SK-N-SH treated with all-trans-retinoic acid at 6 μM for 48 hours (cell line): ENCODE results near the gene DCAF15.

Experiments
- ATAC-seq: fragments of 200-7000 bp; cut with Tn5 transposase; 3 replicates; pipeline ENCODE4 v1.9.1; 2020; ENCODE audit warnings: mild to moderate bottlenecking, moderate library complexity
- ARNTL ChIP-seq: fragments of 450-650 bp; formaldehyde crosslinking; IDR thresholded peaks from 2 replicates; pipeline ENCODE4 v1.5.0; 2020; ENCODE audit warnings: low read depth, mild to moderate bottlenecking, moderate library complexity, borderline replicate concordance
- BACH2 ChIP-seq: fragments of 250-450 bp; sonication (Bioruptor Pico); IDR thresholded peaks from 2 replicates; pipeline ENCODE4 v1.9.0; 2021; ENCODE audit warnings: mild to moderate bottlenecking, borderline replicate concordance
- CREB5 ChIP-seq: fragments of 250-450 bp; sonication (Bioruptor Pico); IDR thresholded peaks from 2 replicates; pipeline ENCODE4 v1.5.1; 2020; ENCODE audit warnings: low read depth, mild to moderate bottlenecking, moderate library complexity
- CSDC2 ChIP-seq: fragments of 250-450 bp; sonication (Bioruptor Pico); IDR thresholded peaks from 2 replicates; pipeline ENCODE4 v1.5.0; 2020; ENCODE audit warnings: mild to moderate bottlenecking, moderate library complexity
- ESRRG ChIP-seq: fragments of 250-450 bp; sonication (Bioruptor Pico); IDR thresholded peaks from 2 replicates; pipeline ENCODE4 v1.6.1; 2021; ENCODE audit warnings: mild to moderate bottlenecking
- GLIS3 ChIP-seq: fragments of 250-450 bp; sonication (Bioruptor Pico); IDR thresholded peaks from 2 replicates; pipeline ENCODE4 v1.5.0; 2020; ENCODE audit warnings: mild to moderate bottlenecking, moderate library complexity
- ISL1 ChIP-seq: fragments of 250-450 bp; sonication (Bioruptor Pico); IDR thresholded peaks from 2 replicates; pipeline ENCODE4 v2.1.2; 2022; ENCODE audit warnings: mild to moderate bottlenecking, moderate library complexity
- OSR1 ChIP-seq: fragments of 250-450 bp; sonication (Bioruptor Pico); IDR thresholded peaks from 2 replicates; pipeline ENCODE4 v1.8.0; 2022; ENCODE audit warnings: moderate library complexity, mild to moderate bottlenecking, inconsistent platforms
- PPARA ChIP-seq: fragments of 250-450 bp; sonication (Bioruptor Pico); IDR thresholded peaks from 2 replicates; pipeline ENCODE4 v1.5.0; 2020; ENCODE audit warnings: mild to moderate bottlenecking, borderline replicate concordance
- RARB ChIP-seq: fragments of 250-450 bp; sonication (Bioruptor Pico); IDR thresholded peaks from 2 replicates; pipeline ENCODE4 v1.8.0; 2021; ENCODE audit warnings: mild to moderate bottlenecking, moderate library complexity
- SNAI2 ChIP-seq: fragments of 250-450 bp; sonication (Bioruptor Pico); IDR thresholded peaks from 2 replicates; pipeline ENCODE4 v1.5.0; 2020; ENCODE audit warnings: mild to moderate bottlenecking, moderate library complexity
- TCF4 ChIP-seq: fragments of 250-450 bp; sonication (Bioruptor Pico); IDR thresholded peaks from 2 replicates; pipeline ENCODE4 v1.8.0; 2021; ENCODE audit warnings: mild to moderate bottlenecking, moderate library complexity, borderline replicate concordance
- TOX ChIP-seq: fragments of 250-450 bp; sonication (Bioruptor Pico); IDR thresholded peaks from 2 replicates; pipeline ENCODE4 v1.8.0; 2021; ENCODE audit warnings: mild to moderate bottlenecking, moderate library complexity, borderline replicate concordance
- ZC3H10 ChIP-seq: fragments of 250-450 bp; sonication (Bioruptor Pico); IDR thresholded peaks from 2 replicates; pipeline ENCODE4 v1.5.1; 2021; ENCODE audit warnings: mild to moderate bottlenecking, moderate library complexity
- ZFP3 ChIP-seq: fragments of 250-450 bp; sonication (Bioruptor Pico); IDR thresholded peaks from 2 replicates; pipeline ENCODE4 v1.5.0; 2020; ENCODE audit warnings: mild to moderate bottlenecking, moderate library complexity
- ZFP30 ChIP-seq: fragments of 450-650 bp; formaldehyde crosslinking; IDR thresholded peaks from 2 replicates; pipeline ENCODE4 v1.5.0; 2022; ENCODE audit warnings: mild to moderate bottlenecking, moderate library complexity
- ZNF565 ChIP-seq: fragments of 450-650 bp; formaldehyde crosslinking; conservative IDR thresholded peaks from 2 replicates; pipeline ENCODE4 v1.5.0; 2020; ENCODE audit warnings: low read depth, mild to moderate bottlenecking, moderate library complexity
- ZNF70 ChIP-seq: fragments of 450-650 bp; formaldehyde crosslinking; IDR thresholded peaks from 2 replicates; pipeline ENCODE4 v1.5.0; 2020; ENCODE audit warnings: mild to moderate bottlenecking, moderate library complexity
- ZNF8 ChIP-seq: fragments of 450-650 bp; formaldehyde crosslinking; IDR thresholded peaks from 2 replicates; pipeline ENCODE4 v1.5.0; 2020; ENCODE audit warnings: mild to moderate bottlenecking, moderate library complexity
- TF ChIP-seq, protein P1 (sequence below): fragments of 250-450 bp; sonication (Bioruptor Pico); IDR thresholded peaks from 2 replicates; pipeline ENCODE4 v1.5.1; 2021; ENCODE audit warnings: mild to moderate bottlenecking, moderate library complexity
- TF ChIP-seq, protein P2 (sequence below): fragments of 250-450 bp; sonication (Bioruptor Pico); IDR thresholded peaks from 2 replicates; pipeline ENCODE4 v1.8.0; 2020; ENCODE audit warnings: mild to moderate bottlenecking, moderate library complexity, borderline replicate concordance
- TF ChIP-seq, protein P3 (sequence below): fragments of 250-450 bp; sonication (Bioruptor Pico); IDR thresholded peaks from 2 replicates; pipeline ENCODE4 v1.5.0; 2020; ENCODE audit warnings: mild to moderate bottlenecking, moderate library complexity
- TF ChIP-seq, protein P4 (sequence below): fragments of 250-450 bp; sonication (Bioruptor Pico); IDR thresholded peaks from 2 replicates; pipeline ENCODE4 v1.8.0; 2021; ENCODE audit warnings: low read depth, mild to moderate bottlenecking, moderate library complexity, borderline replicate concordance

Gene DCAF15

GRCh38 chr19:13956365-13956744, 4.0 kb downstream of the DCAF15 start:
- no peak for TF ChIP-seq ARNTL
- TF ChIP-seq GLIS3 (CRISPR knock-in tag): no peak
- TF ChIP-seq ZNF8 (CRISPR knock-in tag): no peak
- no peak for TF ChIP-seq ZFP3
- TF ChIP-seq TOX (CRISPR knock-in tag): no peak
- TF ChIP-seq, protein P1, sequence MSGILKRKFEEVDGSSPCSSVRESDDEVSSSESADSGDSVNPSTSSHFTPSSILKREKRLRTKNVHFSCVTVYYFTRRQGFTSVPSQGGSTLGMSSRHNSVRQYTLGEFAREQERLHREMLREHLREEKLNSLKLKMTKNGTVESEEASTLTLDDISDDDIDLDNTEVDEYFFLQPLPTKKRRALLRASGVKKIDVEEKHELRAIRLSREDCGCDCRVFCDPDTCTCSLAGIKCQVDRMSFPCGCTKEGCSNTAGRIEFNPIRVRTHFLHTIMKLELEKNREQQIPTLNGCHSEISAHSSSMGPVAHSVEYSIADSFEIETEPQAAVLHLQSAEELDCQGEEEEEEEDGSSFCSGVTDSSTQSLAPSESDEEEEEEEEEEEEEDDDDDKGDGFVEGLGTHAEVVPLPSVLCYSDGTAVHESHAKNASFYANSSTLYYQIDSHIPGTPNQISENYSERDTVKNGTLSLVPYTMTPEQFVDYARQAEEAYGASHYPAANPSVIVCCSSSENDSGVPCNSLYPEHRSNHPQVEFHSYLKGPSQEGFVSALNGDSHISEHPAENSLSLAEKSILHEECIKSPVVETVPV (CRISPR knock-in tag): no peak
- no peak for TF ChIP-seq OSR1 (CRISPR knock-in tag)
- TF ChIP-seq CSDC2 (CRISPR knock-in tag): no peak
- TF ChIP-seq, protein P2, sequence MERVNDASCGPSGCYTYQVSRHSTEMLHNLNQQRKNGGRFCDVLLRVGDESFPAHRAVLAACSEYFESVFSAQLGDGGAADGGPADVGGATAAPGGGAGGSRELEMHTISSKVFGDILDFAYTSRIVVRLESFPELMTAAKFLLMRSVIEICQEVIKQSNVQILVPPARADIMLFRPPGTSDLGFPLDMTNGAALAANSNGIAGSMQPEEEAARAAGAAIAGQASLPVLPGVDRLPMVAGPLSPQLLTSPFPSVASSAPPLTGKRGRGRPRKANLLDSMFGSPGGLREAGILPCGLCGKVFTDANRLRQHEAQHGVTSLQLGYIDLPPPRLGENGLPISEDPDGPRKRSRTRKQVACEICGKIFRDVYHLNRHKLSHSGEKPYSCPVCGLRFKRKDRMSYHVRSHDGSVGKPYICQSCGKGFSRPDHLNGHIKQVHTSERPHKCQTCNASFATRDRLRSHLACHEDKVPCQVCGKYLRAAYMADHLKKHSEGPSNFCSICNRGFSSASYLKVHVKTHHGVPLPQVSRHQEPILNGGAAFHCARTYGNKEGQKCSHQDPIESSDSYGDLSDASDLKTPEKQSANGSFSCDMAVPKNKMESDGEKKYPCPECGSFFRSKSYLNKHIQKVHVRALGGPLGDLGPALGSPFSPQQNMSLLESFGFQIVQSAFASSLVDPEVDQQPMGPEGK: no peak
- TF ChIP-seq CREB5 (CRISPR knock-in tag): no peak
- no peak for TF ChIP-seq TCF4 (CRISPR knock-in tag)
- TF ChIP-seq BACH2 (CRISPR knock-in tag): no peak
- no peak for TF ChIP-seq RARB (CRISPR knock-in tag)
- no peak for TF ChIP-seq ZC3H10 (CRISPR knock-in tag)
- no peak for TF ChIP-seq SNAI2 (CRISPR knock-in tag)
- TF ChIP-seq ESRRG (CRISPR knock-in tag): no peak
- no peak for TF ChIP-seq ZFP30 (CRISPR knock-in tag)
- TF ChIP-seq PPARA (CRISPR knock-in tag): no peak
- ATAC-seq: no peak

- no peak for TF ChIP-seq ZNF565
- no peak for TF ChIP-seq GLIS3 (CRISPR knock-in tag)
- TF ChIP-seq ZNF8 (CRISPR knock-in tag): no peak
- TF ChIP-seq OSR1 (CRISPR knock-in tag): no peak
- TF ChIP-seq ZFP30 (CRISPR knock-in tag): no peak
- TF ChIP-seq SNAI2 (CRISPR knock-in tag): no peak
- TF ChIP-seq RARB (CRISPR knock-in tag): no peak
- no peak for TF ChIP-seq CSDC2 (CRISPR knock-in tag)
- no peak for ATAC-seq
Observed at GRCh38 chr19:13957051-13957450, 4.7 kb downstream of the DCAF15 start.

DNA sequence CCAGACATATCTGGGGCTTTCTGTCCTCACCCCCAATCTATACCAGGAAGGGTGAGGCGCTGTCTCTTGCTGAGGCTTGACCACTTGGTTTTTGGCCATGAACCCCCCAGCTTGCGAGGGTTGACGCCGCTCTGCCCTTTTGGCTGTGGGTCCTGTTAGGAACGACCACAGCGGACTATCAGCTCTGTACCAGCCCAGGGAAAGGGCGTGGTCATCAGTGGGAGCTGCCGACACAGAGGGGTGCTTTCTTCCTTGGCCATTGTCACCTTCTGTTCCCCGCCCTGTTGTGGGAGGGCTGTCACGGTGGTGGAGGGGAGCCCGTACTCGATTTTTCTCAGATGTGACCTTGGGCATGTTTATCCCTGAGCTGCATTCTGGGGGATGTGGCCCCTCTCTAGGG, 5.7 kb downstream of the DCAF15 start:
- ATAC-seq: no peak
- TF ChIP-seq, protein P3, sequence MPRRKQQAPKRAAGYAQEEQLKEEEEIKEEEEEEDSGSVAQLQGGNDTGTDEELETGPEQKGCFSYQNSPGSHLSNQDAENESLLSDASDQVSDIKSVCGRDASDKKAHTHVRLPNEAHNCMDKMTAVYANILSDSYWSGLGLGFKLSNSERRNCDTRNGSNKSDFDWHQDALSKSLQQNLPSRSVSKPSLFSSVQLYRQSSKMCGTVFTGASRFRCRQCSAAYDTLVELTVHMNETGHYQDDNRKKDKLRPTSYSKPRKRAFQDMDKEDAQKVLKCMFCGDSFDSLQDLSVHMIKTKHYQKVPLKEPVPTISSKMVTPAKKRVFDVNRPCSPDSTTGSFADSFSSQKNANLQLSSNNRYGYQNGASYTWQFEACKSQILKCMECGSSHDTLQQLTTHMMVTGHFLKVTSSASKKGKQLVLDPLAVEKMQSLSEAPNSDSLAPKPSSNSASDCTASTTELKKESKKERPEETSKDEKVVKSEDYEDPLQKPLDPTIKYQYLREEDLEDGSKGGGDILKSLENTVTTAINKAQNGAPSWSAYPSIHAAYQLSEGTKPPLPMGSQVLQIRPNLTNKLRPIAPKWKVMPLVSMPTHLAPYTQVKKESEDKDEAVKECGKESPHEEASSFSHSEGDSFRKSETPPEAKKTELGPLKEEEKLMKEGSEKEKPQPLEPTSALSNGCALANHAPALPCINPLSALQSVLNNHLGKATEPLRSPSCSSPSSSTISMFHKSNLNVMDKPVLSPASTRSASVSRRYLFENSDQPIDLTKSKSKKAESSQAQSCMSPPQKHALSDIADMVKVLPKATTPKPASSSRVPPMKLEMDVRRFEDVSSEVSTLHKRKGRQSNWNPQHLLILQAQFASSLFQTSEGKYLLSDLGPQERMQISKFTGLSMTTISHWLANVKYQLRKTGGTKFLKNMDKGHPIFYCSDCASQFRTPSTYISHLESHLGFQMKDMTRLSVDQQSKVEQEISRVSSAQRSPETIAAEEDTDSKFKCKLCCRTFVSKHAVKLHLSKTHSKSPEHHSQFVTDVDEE (CRISPR knock-in tag): no peak
- no peak for TF ChIP-seq ZC3H10 (CRISPR knock-in tag)
- TF ChIP-seq ZFP30 (CRISPR knock-in tag): no peak
- no peak for TF ChIP-seq PPARA (CRISPR knock-in tag)
- TF ChIP-seq TCF4 (CRISPR knock-in tag): no peak
- TF ChIP-seq ARNTL: no peak
- TF ChIP-seq, protein P1 (CRISPR knock-in tag): no peak
- TF ChIP-seq CSDC2 (CRISPR knock-in tag): no peak
- TF ChIP-seq GLIS3 (CRISPR knock-in tag): no peak
- TF ChIP-seq ISL1 (CRISPR knock-in tag): no peak
- TF ChIP-seq ESRRG (CRISPR knock-in tag): no peak
- no peak for TF ChIP-seq ZNF8 (CRISPR knock-in tag)
- TF ChIP-seq BACH2 (CRISPR knock-in tag): no peak
- TF ChIP-seq OSR1 (CRISPR knock-in tag): no peak
- TF ChIP-seq ZFP3: no peak
- TF ChIP-seq, protein P4, sequence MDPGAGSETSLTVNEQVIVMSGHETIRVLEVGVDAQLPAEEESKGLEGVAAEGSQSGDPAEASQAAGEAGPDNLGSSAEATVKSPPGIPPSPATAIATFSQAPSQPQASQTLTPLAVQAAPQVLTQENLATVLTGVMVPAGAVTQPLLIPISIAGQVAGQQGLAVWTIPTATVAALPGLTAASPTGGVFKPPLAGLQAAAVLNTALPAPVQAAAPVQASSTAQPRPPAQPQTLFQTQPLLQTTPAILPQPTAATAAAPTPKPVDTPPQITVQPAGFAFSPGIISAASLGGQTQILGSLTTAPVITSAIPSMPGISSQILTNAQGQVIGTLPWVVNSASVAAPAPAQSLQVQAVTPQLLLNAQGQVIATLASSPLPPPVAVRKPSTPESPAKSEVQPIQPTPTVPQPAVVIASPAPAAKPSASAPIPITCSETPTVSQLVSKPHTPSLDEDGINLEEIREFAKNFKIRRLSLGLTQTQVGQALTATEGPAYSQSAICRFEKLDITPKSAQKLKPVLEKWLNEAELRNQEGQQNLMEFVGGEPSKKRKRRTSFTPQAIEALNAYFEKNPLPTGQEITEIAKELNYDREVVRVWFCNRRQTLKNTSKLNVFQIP (CRISPR knock-in tag): no peak
- TF ChIP-seq ZNF565: no peak
- no peak for TF ChIP-seq CREB5 (CRISPR knock-in tag)
- TF ChIP-seq ZNF70 (CRISPR knock-in tag): no peak
- no peak for TF ChIP-seq TOX (CRISPR knock-in tag)
